Measurements from ENCODE around the gene BLM. TPM values are rescaled to one million over a fixed set of nuclear protein-coding genes. Genes with fewer than 3 reads are reported as not detected.

Gene BLM
- total and polyA plus RNA-seq, 2 of the 4 experiments (the other 2 are of a cell fraction): 2.5 to 6.5 TPM

DNA sequence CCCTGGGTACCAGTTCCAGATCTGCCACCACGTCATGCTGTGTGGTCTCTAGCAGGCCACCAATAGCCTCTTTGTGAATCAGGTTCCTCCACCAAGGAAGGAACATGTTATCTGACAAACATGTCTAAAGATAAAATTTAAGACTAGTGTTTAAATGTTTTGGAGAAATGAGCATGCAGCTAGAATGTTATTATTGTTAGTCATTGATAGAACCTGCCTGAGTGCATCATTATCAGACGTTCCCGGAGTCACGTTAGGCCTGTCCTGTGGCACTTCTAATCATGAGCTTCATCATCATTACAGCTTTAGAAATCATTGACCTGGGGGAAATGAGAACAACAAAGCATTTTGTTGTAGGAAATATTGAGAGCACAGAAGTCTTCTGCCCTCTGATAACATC is 92.4 kb downstream of the BLM start:
- no peak overlapping the region for H2BK120ac ChIP-seq (ENCODE audit: low read depth, low read length)
- no CpG with 5 or more reads among the region's 4 CpGs for WGBS, 2 experiments (ENCODE audit: extremely low coverage in 2 of 2, insufficient read length in 1 of 2)
- no peak overlapping the region for H4K5ac ChIP-seq (ENCODE audit: low read depth, low read length)

More for the DNA sequence above, 92.4 kb downstream of the BLM start:
- Histone ChIP-seq H4K8ac (ENCODE audit: low read depth in 2 of 2, low read length in 2 of 2) (no peak overlapping the region), H3K56ac (ENCODE audit: extremely low read depth, insufficient read depth, low read length) (no peak overlapping the region), H2AK9ac (replicated peaks; ENCODE audit: low read depth, low read length, poor library complexity) (no peak overlapping the region), H3K4me3 (ENCODE audit: insufficient read depth, low read depth, low read length) (no peak overlapping the region), H3K4ac (ENCODE audit: low read depth, low read length) (no peak overlapping the region; the same call in 1 of the 2 replicates), H3K27me3 (ENCODE audit: control insufficient read depth, insufficient read depth, low read length) (no peaks in the 10 kb centered on the region), H4K20me1 (ENCODE audit: insufficient read depth, low read length) (no peaks in the 10 kb centered on the region), H3K79me1 (ENCODE audit: low read depth in 1 of 2, low read length in 2 of 2) (no peaks in the 10 kb centered on the region), H3K9me1 (ENCODE audit: insufficient read depth, low read length) (peaks cover 3% of the 10 kb centered on the region; the same call in 1 of the 2 replicates), H2BK15ac (ENCODE audit: low read depth, low read length) (no peak overlapping the region), H2BK20ac (ENCODE audit: low read depth, low read length) (no peak overlapping the region), H2BK5ac (ENCODE audit: low read depth, low read length, poor library complexity, severe bottlenecking) (no peak overlapping the region), H2AFZ (replicated peaks; ENCODE audit: low read length, poor library complexity) (no peak overlapping the region), H3K4me1 (ENCODE audit: control insufficient read depth, insufficient read depth, low read length) (peaks cover 3% of the 10 kb centered on the region; the same call in 1 of the 2 replicates), H3K23ac (ENCODE audit: low read depth, low read length) (no peak overlapping the region), H3K36me3 (ENCODE audit: control insufficient read depth, insufficient read depth, low read length) (peaks cover 2% of the 10 kb centered on the region; the same call in 1 of the 2 replicates), H3K9ac (ENCODE audit: low read depth, low read length) (no peak overlapping the region), H3K27ac (ENCODE audit: insufficient read depth, low read length) (no peak overlapping the region), H3K18ac (ENCODE audit: low read depth, low read length) (no peak overlapping the region), H4K91ac (ENCODE audit: insufficient read depth, low read depth, low read length) (no peak overlapping the region), H3K4me2 (ENCODE audit: low read depth, low read length) (no peak overlapping the region), H3K14ac (replicated peaks; ENCODE audit: low read depth, low read length) (no peak overlapping the region), H2AK5ac (ENCODE audit: low read depth, low read length) (no peak overlapping the region), H3K9me3 (ENCODE audit: control insufficient read depth, insufficient read depth, low read length) (no peaks in the 10 kb centered on the region)
- no TSS peak for BruUV-seq (replicated peaks)
- in situ Hi-C loops (cut with MboI; ENCODE audit: low sequenced_read_pairs): no loop called here
- dilution Hi-C loops (cut with HindIII; ENCODE audit: low sequenced_read_pairs, unreplicated experiment): no loop called here
- TF ChIP-seq, protein P1, sequence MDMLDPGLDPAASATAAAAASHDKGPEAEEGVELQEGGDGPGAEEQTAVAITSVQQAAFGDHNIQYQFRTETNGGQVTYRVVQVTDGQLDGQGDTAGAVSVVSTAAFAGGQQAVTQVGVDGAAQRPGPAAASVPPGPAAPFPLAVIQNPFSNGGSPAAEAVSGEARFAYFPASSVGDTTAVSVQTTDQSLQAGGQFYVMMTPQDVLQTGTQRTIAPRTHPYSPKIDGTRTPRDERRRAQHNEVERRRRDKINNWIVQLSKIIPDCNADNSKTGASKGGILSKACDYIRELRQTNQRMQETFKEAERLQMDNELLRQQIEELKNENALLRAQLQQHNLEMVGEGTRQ (IDR thresholded peaks at IDR 0.05; ENCODE audit: low read depth, low read length): no peak
- no peak for TF ChIP-seq BHLHE40 (IDR thresholded peaks at IDR 0.05; ENCODE audit: low read depth, low read length)
- TF ChIP-seq, protein P2, sequence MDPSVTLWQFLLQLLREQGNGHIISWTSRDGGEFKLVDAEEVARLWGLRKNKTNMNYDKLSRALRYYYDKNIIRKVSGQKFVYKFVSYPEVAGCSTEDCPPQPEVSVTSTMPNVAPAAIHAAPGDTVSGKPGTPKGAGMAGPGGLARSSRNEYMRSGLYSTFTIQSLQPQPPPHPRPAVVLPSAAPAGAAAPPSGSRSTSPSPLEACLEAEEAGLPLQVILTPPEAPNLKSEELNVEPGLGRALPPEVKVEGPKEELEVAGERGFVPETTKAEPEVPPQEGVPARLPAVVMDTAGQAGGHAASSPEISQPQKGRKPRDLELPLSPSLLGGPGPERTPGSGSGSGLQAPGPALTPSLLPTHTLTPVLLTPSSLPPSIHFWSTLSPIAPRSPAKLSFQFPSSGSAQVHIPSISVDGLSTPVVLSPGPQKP (IDR thresholded peaks at IDR 0.05; ENCODE audit: borderline replicate concordance, low read depth, low read length): no peak
- DNase-seq: peak; percentile 20
- ChIA-PET POLR2A (ENCODE audit: unreplicated experiment) (no interaction called here), CTCF (no interaction called here)
- intact Hi-C loops (cut with micrococcal nuclease): no loop called here
- ATAC-seq (ENCODE audit: low read depth): no peak
